ENCODE results near the gene EFHD2. TPM values are rescaled to one million over a fixed set of nuclear protein-coding genes. Genes with fewer than 3 reads are reported as not detected.

The EFHD2 gene
- total RNA-seq, 1 experiment from 2014 or later = 29.5 TPM

- CTCF ChIA-PET = no interaction called here
- BruUV-seq (replicated peaks) = no TSS peak
- TF ChIP-seq CTCF (IDR thresholded peaks at IDR 0.05; ENCODE audit: insufficient read depth in 1 of 2, low read depth in 1 of 2, low read length in 1 of 2, severe bottlenecking in 1 of 2, unreplicated experiment in 1 of 2) = no peak
- Mint-ChIP-seq H3K4me3 (ENCODE audit: unreplicated experiment) (no peak overlapping the region), H3K27ac (ENCODE audit: unreplicated experiment) (no peak overlapping the region), H3K4me1 (ENCODE audit: low read depth, unreplicated experiment) (no peaks in the 10 kb centered on the region), H3K9me3 (ENCODE audit: unreplicated experiment) (no peaks in the 10 kb centered on the region), H3K36me3 (ENCODE audit: insufficient read depth, unreplicated experiment) (no peaks in the 10 kb centered on the region), H3K27me3 (ENCODE audit: insufficient read depth, unreplicated experiment) (no peaks in the 10 kb centered on the region)
- POLR2A ChIA-PET = no interaction called here
- intact Hi-C loops (cut with micrococcal nuclease; ENCODE audit: unreplicated experiment) = loop anchor here (5.0 kb wide), 1 partner anchor 92 kb away; no protein-coding TSS in a partner anchor
- Histone ChIP-seq H3K9me3 (no peaks in the 10 kb centered on the region), H3K4me1 (peaks cover 10% of the 10 kb centered on the region; the same call in 1 of the 2 replicates), H3K27me3 (replicated peaks; ENCODE audit: control insufficient read depth, insufficient read depth, low read length) (no peaks in the 10 kb centered on the region), H3K4me3 (ENCODE audit: low read depth, low read length) (no peak overlapping the region), H3K36me3 (ENCODE audit: control insufficient read depth, insufficient read depth, low read length) (no peaks in the 10 kb centered on the region; the same call in 1 of the 2 replicates)
- no peak for DNase-seq
Observed at GRCh38 chr1:15413563-15414444, 4.1 kb downstream of the EFHD2 start.

- H3K4me3 ChIP-seq (ENCODE audit: low read depth, low read length) = no peak overlapping the region
- peaks cover 6% of the 10 kb centered on the region; the same call in 1 of the 2 replicates for H3K4me1 ChIP-seq
- DNase-seq = no peak
- POLR2A ChIA-PET = no interaction called here
- intact Hi-C loops (cut with micrococcal nuclease; ENCODE audit: unreplicated experiment) = loop anchor here (5.0 kb wide), 1 partner anchor 92 kb away; no protein-coding TSS in a partner anchor
- H3K9me3 ChIP-seq = no peaks in the 10 kb centered on the region
- no peaks in the 10 kb centered on the region; the same call in 1 of the 2 replicates for H3K36me3 ChIP-seq (ENCODE audit: control insufficient read depth, insufficient read depth, low read length)
- H3K27ac Mint-ChIP-seq (ENCODE audit: unreplicated experiment) = no peak overlapping the region
- H3K4me1 Mint-ChIP-seq (ENCODE audit: low read depth, unreplicated experiment) = no peaks in the 10 kb centered on the region
- no peak overlapping the region for H3K4me3 Mint-ChIP-seq (ENCODE audit: unreplicated experiment)
- H3K27me3 Mint-ChIP-seq (ENCODE audit: insufficient read depth, unreplicated experiment) = no peaks in the 10 kb centered on the region
- no peaks in the 10 kb centered on the region for H3K27me3 ChIP-seq (replicated peaks; ENCODE audit: control insufficient read depth, insufficient read depth, low read length)
- CTCF ChIA-PET = no interaction called here
- no peaks in the 10 kb centered on the region for H3K9me3 Mint-ChIP-seq (ENCODE audit: unreplicated experiment)
- no TSS peak for BruUV-seq (replicated peaks)
- H3K36me3 Mint-ChIP-seq (ENCODE audit: insufficient read depth, unreplicated experiment) = no peaks in the 10 kb centered on the region
- no peak for TF ChIP-seq CTCF (IDR thresholded peaks at IDR 0.05; ENCODE audit: insufficient read depth in 1 of 2, low read depth in 1 of 2, low read length in 1 of 2, severe bottlenecking in 1 of 2, unreplicated experiment in 1 of 2)
Observed at GRCh38 chr1:15414445-15414983, 4.8 kb downstream of the EFHD2 start.

- H3K4me3 Mint-ChIP-seq (ENCODE audit: unreplicated experiment) = no peak overlapping the region
- no TSS peak for BruUV-seq (replicated peaks)
- intact Hi-C loops (cut with micrococcal nuclease; ENCODE audit: unreplicated experiment) = no loop called here
Observed at GRCh38 chr1:15417059-15417934, 7.6 kb downstream of the EFHD2 start.

More at GRCh38 chr1:15417059-15417934, 7.6 kb downstream of the EFHD2 start:
- no peaks in the 10 kb centered on the region for H3K4me1 ChIP-seq
- no peak for TF ChIP-seq CTCF (IDR thresholded peaks at IDR 0.05; ENCODE audit: insufficient read depth in 1 of 2, low read depth in 1 of 2, low read length in 1 of 2, severe bottlenecking in 1 of 2, unreplicated experiment in 1 of 2)
- no peaks in the 10 kb centered on the region for H3K9me3 ChIP-seq
- no peak for DNase-seq
- no peaks in the 10 kb centered on the region for H3K27me3 ChIP-seq (replicated peaks; ENCODE audit: control insufficient read depth, insufficient read depth, low read length)
- Mint-ChIP-seq H3K27ac (ENCODE audit: unreplicated experiment) (no peak overlapping the region), H3K9me3 (ENCODE audit: unreplicated experiment) (no peaks in the 10 kb centered on the region), H3K4me1 (ENCODE audit: low read depth, unreplicated experiment) (no peaks in the 10 kb centered on the region), H3K27me3 (ENCODE audit: insufficient read depth, unreplicated experiment) (no peaks in the 10 kb centered on the region), H3K36me3 (ENCODE audit: insufficient read depth, unreplicated experiment) (no peaks in the 10 kb centered on the region)
- CTCF ChIA-PET = no interaction called here
- peaks cover 1% of the 10 kb centered on the region for H3K36me3 ChIP-seq (ENCODE audit: control insufficient read depth, insufficient read depth, low read length)
- no peak overlapping the region for H3K4me3 ChIP-seq (ENCODE audit: low read depth, low read length)
- POLR2A ChIA-PET = no interaction called here

Data from Caco-2 (cell line).